Measurements from ENCODE around the gene FAM90A26.
"Not testable (repeated sequence)": the region's sequence is repeated elsewhere in the genome, so short reads cannot be mapped to it uniquely, and the experiment has no call there.

GRCh38 chr4:9123572-9124007 is 46.6 kb upstream of the FAM90A26 start:
- TF ChIP-seq, protein P1, sequence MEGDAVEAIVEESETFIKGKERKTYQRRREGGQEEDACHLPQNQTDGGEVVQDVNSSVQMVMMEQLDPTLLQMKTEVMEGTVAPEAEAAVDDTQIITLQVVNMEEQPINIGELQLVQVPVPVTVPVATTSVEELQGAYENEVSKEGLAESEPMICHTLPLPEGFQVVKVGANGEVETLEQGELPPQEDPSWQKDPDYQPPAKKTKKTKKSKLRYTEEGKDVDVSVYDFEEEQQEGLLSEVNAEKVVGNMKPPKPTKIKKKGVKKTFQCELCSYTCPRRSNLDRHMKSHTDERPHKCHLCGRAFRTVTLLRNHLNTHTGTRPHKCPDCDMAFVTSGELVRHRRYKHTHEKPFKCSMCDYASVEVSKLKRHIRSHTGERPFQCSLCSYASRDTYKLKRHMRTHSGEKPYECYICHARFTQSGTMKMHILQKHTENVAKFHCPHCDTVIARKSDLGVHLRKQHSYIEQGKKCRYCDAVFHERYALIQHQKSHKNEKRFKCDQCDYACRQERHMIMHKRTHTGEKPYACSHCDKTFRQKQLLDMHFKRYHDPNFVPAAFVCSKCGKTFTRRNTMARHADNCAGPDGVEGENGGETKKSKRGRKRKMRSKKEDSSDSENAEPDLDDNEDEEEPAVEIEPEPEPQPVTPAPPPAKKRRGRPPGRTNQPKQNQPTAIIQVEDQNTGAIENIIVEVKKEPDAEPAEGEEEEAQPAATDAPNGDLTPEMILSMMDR (IDR thresholded peaks at IDR 0.05) = not testable (repeated sequence)
- not testable (repeated sequence) for TF ChIP-seq POLR2A (IDR thresholded peaks at IDR 0.05)
